ENCODE measurements around the gene RNF168. TPM values are rescaled to one million over a fixed set of nuclear protein-coding genes. Genes with fewer than 3 reads are reported as not detected.
"Not testable (repeated sequence)": the region's sequence is repeated elsewhere in the genome, so short reads cannot be mapped to it uniquely, and the experiment has no call there.

The RNF168 gene
- total and polyA plus RNA-seq, 11 donors, result 8.4 to 31.8 (median 20.8) TPM

DNA sequence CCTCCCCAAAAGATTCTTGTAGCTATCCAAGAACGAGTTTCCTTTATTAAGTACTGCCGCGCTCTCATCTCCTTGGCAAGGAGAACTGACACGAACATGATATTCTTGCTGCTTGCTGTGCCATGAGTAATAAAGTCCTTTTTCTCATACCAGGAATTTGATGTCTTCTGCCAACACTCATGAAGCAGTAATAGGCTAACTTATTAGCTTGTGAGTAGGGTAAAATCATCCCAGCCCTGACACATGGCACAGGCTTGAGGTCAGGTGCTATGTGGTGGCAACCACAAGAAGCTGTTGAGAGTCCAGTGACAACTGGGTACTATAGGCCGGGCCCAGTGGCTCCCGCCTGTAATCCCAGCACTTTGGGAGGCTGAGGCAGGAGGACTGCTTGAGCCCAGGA lies 48.6 kb downstream of the RNF168 start:
- WGBS, 4 donors, result 65 to 83% (median 71%) methylated on average over 6 of the region's 6 CpGs
- TF ChIP-seq, protein P1, sequence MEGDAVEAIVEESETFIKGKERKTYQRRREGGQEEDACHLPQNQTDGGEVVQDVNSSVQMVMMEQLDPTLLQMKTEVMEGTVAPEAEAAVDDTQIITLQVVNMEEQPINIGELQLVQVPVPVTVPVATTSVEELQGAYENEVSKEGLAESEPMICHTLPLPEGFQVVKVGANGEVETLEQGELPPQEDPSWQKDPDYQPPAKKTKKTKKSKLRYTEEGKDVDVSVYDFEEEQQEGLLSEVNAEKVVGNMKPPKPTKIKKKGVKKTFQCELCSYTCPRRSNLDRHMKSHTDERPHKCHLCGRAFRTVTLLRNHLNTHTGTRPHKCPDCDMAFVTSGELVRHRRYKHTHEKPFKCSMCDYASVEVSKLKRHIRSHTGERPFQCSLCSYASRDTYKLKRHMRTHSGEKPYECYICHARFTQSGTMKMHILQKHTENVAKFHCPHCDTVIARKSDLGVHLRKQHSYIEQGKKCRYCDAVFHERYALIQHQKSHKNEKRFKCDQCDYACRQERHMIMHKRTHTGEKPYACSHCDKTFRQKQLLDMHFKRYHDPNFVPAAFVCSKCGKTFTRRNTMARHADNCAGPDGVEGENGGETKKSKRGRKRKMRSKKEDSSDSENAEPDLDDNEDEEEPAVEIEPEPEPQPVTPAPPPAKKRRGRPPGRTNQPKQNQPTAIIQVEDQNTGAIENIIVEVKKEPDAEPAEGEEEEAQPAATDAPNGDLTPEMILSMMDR (IDR thresholded peaks at IDR 0.05), result no peak
- TF ChIP-seq POLR2A (IDR thresholded peaks at IDR 0.05), result no peak
- ATAC-seq, result peak in 3 of 4 donors; percentile 41 to 50 (median 46)
- Histone ChIP-seq H3K4me1 (peaks cover 0 to 6% (median 0%) of the 10 kb centered on the region in 12 donors), H3K4me3 (no peak overlapping the region), H3K9me3 (no peaks in the 10 kb centered on the region), H3K36me3 (peaks cover 0 to 15% (median 0%) of the 10 kb centered on the region in 9 donors), H3K27me3 (no peaks in the 10 kb centered on the region), H3K27ac (no peak overlapping the region)
- no peak for DNase-seq
- intact Hi-C loops (cut with DNase I), result no loop called here

DNA sequence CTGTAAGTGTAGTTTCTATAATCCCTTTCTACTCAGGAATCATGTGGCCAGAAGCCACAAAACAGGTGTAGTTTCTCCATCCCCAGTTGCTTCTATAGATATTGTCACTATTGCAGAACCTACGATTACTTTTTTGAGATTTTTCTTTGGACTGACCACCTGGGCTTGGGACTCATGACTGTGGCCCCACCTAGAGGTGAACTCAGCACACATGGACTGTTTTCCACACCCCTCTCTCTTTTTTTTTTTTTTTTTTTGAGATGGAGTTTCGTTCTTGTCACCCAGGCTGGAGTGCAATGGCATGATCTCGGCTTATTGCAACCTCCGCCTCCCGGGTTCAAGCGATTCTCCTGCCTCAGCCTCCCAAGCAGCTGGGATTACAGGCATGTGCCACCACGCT lies 58.2 kb downstream of the RNF168 start:
- intact Hi-C loops (cut with DNase I); H3K4me1 ChIP-seq; DNase-seq; H3K27me3 ChIP-seq; H3K27ac ChIP-seq; H3K4me3 ChIP-seq; H3K36me3 ChIP-seq; ATAC-seq; H3K9me3 ChIP-seq: not testable (repeated sequence)
- WGBS, 4 donors, result 90 to 92% (median 90%) methylated on average over 7 of the region's 7 CpGs
- TF ChIP-seq, protein P1 (IDR thresholded peaks at IDR 0.05), result peak in 2 of 12 donors; percentile 6 to 23

- Histone ChIP-seq H3K36me3 (no peaks in the 10 kb centered on the region), H3K9me3 (no peaks in the 10 kb centered on the region), H3K27ac (no peak overlapping the region), H3K4me1 (peaks cover 0 to 8% (median 0%) of the 10 kb centered on the region in 12 donors), H3K27me3 (no peaks in the 10 kb centered on the region), H3K4me3 (no peak overlapping the region)
- TF ChIP-seq, protein P1 (IDR thresholded peaks at IDR 0.05), result no peak
- TF ChIP-seq POLR2A (IDR thresholded peaks at IDR 0.05), result no peak
- 45 to 65% (median 53%) methylated on average over 2 of the region's 2 CpGs for WGBS, 4 donors
- ATAC-seq (no peak), DNase-seq (no peak)
- intact Hi-C loops (cut with DNase I), result no loop called here
Observed at GRCh38 chr3:196444500-196444894, 59.1 kb downstream of the RNF168 start.

DNA sequence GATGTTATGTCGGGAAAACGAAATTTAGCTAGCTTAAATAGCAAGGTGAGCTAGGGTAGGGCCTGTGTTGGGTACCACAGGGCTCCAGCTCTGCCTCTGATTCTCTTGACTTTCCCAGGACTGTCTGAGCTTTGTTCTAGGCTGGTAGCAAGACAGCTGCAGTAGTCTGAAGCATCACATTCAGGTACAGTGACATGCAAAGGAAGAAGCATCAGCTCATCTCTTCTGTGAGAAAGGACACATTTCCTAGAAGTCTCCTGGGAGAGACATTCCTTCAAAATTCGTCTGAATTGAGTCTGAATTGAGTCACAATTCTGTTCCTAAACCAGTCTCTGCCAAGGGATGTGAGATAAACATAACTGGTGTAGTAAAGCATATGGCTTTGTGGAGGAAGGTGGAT lies 62.9 kb downstream of the RNF168 start:
- ATAC-seq (no peak), DNase-seq (no peak)
- no peaks in the 10 kb centered on the region for H3K9me3 ChIP-seq
- peaks cover 0 to 9% (median 0%) of the 10 kb centered on the region in 12 donors for H3K4me1 ChIP-seq
- H3K27ac ChIP-seq, result no peak overlapping the region
- no peak for TF ChIP-seq POLR2A (IDR thresholded peaks at IDR 0.05)
- TF ChIP-seq, protein P1 (IDR thresholded peaks at IDR 0.05), result no peak
- no peaks in the 10 kb centered on the region for H3K27me3 ChIP-seq
- whole genome bisulfite sequencing, 4 donors, result 65 to 80% (median 70%) methylated on average over 3 of the region's 3 CpGs
- no peak overlapping the region for H3K4me3 ChIP-seq
- H3K36me3 ChIP-seq, result no peaks in the 10 kb centered on the region
- intact Hi-C loops (cut with DNase I), result no loop called here

All from heart left ventricle (tissue), 16 donors.